ENCODE results near the gene CRABP2.

DNA sequence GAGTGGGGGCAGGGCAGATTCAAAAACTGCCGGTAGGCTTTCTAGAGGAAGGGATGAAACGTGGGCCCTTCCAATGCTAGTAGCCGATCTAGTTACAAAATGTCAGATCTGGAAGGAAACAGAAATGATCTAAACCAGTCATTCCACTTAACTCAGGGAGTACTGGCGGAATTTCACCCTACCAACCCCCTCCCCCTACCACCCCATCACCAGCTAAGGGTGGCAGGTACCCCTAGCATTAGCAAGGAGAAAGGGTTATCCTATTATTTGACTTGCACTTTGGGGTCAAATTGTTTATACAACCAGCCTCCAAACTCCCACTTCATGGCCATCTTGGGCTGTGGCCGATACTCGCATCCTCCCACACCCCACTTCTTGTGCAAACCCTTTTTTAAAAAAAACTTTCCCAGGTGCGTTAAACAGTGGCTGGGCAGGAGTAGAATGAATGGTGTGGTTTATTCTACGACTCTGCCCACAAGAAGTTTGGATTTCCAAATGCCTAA, 36.1 kb upstream of the CRABP2 start:
- TF ChIP-seq, protein P1, sequence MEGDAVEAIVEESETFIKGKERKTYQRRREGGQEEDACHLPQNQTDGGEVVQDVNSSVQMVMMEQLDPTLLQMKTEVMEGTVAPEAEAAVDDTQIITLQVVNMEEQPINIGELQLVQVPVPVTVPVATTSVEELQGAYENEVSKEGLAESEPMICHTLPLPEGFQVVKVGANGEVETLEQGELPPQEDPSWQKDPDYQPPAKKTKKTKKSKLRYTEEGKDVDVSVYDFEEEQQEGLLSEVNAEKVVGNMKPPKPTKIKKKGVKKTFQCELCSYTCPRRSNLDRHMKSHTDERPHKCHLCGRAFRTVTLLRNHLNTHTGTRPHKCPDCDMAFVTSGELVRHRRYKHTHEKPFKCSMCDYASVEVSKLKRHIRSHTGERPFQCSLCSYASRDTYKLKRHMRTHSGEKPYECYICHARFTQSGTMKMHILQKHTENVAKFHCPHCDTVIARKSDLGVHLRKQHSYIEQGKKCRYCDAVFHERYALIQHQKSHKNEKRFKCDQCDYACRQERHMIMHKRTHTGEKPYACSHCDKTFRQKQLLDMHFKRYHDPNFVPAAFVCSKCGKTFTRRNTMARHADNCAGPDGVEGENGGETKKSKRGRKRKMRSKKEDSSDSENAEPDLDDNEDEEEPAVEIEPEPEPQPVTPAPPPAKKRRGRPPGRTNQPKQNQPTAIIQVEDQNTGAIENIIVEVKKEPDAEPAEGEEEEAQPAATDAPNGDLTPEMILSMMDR (IDR thresholded peaks at IDR 0.05 in 8 of 11, conservative IDR thresholded peaks at IDR 0.05 in 3 of 11): no peak
- TF ChIP-seq POLR2AphosphoS5 (IDR thresholded peaks at IDR 0.05): no peak
